K562 (cell line): ENCODE measurements around the gene PPP1R9B. TPM values are rescaled to one million over a fixed set of nuclear protein-coding genes. Genes with fewer than 3 reads are reported as not detected.

Experiments
- ATAC-seq: fragments of 200-7000 bp; cut with Tn5 transposase; 3 replicates; pipeline ENCODE4 v1.9.1; 2020; ENCODE audit warnings: moderate library complexity
- BruUV-seq: library from RNA; stranded (reverse); fragments of 400-500 nt; replicated peaks from 2 replicates; lab custom pipeline; 2021; lab: Mats Ljungman, UMichigan
- CTCF ChIA-PET: fragments of 300-600 bp; formaldehyde crosslinking; extraction: SDS; loops from one replicate; lab custom pipeline; 2021; ENCODE audit warnings: low intra/inter-chr PET ratio; lab: Yijun Ruan, JAX
- POLR2A ChIA-PET: fragments of 300-600, 350-650 bp; sonication (Branson Sonifier 250); formaldehyde crosslinking; extraction: SDS; loops from one replicate; lab custom pipeline; 2021; ENCODE audit warnings: antibody characterized with exemption, inconsistent platforms; lab: Yijun Ruan, JAX
- DNase-seq, 4 experiments: peaks; one replicate each; pipeline versions ENCODE4 v3.0.0 to v3.0.0-alpha.2; 2011 to 2018; ENCODE audit warnings: low spot score in 3 of 4, mixed read lengths in 3 of 4; ENCODE audit errors: extremely low read depth in 1 of 4
- FAIRE-seq: peaks from 2 replicates; lab custom pipeline; 2011; peaks lifted over from hg19 to GRCh38; lab: Jason Lieb, UNC
- H2AFZ ChIP-seq: 2 replicates; pipeline ENCODE4 v1.6.0; 2011; ENCODE audit warnings: low read depth, low read length, control low read depth, inconsistent platforms
- H3K27ac ChIP-seq: fragments of 200-600 bp; 3 replicates; pipeline ENCODE4 v1.8.0; 2011; ENCODE audit warnings: low read depth, mild to moderate bottlenecking, control low read depth, inconsistent platforms, low read length, moderate library complexity, mixed read lengths; ENCODE audit errors: extremely low read depth
- H3K27me3 ChIP-seq, 2 experiments: fragments of 300-600 bp in 1 of 2; 2 replicates in 1 of 2; 3 replicates in 1 of 2; pipeline versions ENCODE4 v1.6.0 to v1.8.0; 2011; ENCODE audit warnings: inconsistent platforms in 2 of 2, low read length in 2 of 2, mild to moderate bottlenecking in 1 of 2, mixed read lengths in 1 of 2, moderate library complexity in 1 of 2; ENCODE audit not compliant: control insufficient read depth in 2 of 2, insufficient read depth in 2 of 2
- H3K36me3 ChIP-seq: fragments of 300-600 bp; 3 replicates; pipeline ENCODE4 v1.8.0; 2011; ENCODE audit warnings: mild to moderate bottlenecking, low read length, inconsistent platforms; ENCODE audit not compliant: control insufficient read depth, insufficient read depth
- H3K4me1 ChIP-seq, 2 experiments: fragments of 200-600 bp in 1 of 2; replicated peaks in 1 of 2; 2 replicates in 1 of 2; 3 replicates in 1 of 2; pipeline versions ENCODE4 v1.5.1 to v1.8.0; 2011; ENCODE audit warnings: inconsistent platforms in 2 of 2, low read length in 2 of 2, mild to moderate bottlenecking in 1 of 2, mixed read lengths in 1 of 2, moderate library complexity in 1 of 2; ENCODE audit not compliant: control insufficient read depth in 2 of 2, insufficient read depth in 2 of 2
- H3K4me2 ChIP-seq: 2 replicates; pipeline ENCODE4 v1.6.1; 2011; ENCODE audit warnings: low read length, control low read depth, inconsistent platforms, mixed read lengths; ENCODE audit not compliant: insufficient read depth
- H3K4me3 ChIP-seq: fragments of 200-600 bp; sonication (generic), shearing (Covaris generic); 2 replicates; pipeline ENCODE4 v1.5.1; 2016; ENCODE audit warnings: control low read depth, inconsistent platforms
- H3K79me2 ChIP-seq: fragments of 200-600 bp; 3 replicates; pipeline ENCODE4 v1.8.0; 2011; ENCODE audit warnings: low read length, inconsistent platforms; ENCODE audit not compliant: control insufficient read depth, insufficient read depth
- H3K9ac ChIP-seq, 2 experiments: 2 replicates each; pipeline versions ENCODE4 v1.6.0 to v1.6.1; 2011; ENCODE audit warnings: low read depth in 2 of 2, low read length in 2 of 2, control low read depth in 1 of 2, inconsistent platforms in 1 of 2, mild to moderate bottlenecking in 1 of 2, mixed read lengths in 1 of 2; ENCODE audit not compliant: insufficient read depth in 1 of 2
- H3K9me1 ChIP-seq: one replicate; pipeline ENCODE4 v1.6.0; 2011; ENCODE audit warnings: inconsistent platforms, mild to moderate bottlenecking, low read length, moderate library complexity; ENCODE audit not compliant: control insufficient read depth, insufficient read depth
- H3K9me3 ChIP-seq: replicated peaks from 2 replicates; pipeline ENCODE4 v1.5.1; 2011; ENCODE audit warnings: low read depth, low read length, inconsistent platforms; ENCODE audit not compliant: control insufficient read depth, insufficient read depth
- H4K20me1 ChIP-seq: replicated peaks from 2 replicates; pipeline ENCODE4 v1.6.1; 2011; ENCODE audit warnings: low read length, inconsistent platforms, mixed read lengths; ENCODE audit not compliant: control insufficient read depth, insufficient read depth
- ETV6 ChIP-seq, 3 experiments: fragments of 150-350 bp in 1 of 3; sonication (generic) in 1 of 3; formaldehyde crosslinking in 1 of 3; IDR thresholded peaks; 2 replicates each; pipeline versions ENCODE4 v1.6.1 to v1.8.0; 2014 to 2022; ENCODE audit warnings: borderline replicate concordance in 2 of 3, low read depth in 2 of 3, antibody characterized with exemption in 1 of 3, low read length in 1 of 3, mild to moderate bottlenecking in 1 of 3, missing genetic modification reagents in 1 of 3
- FIP1L1 ChIP-seq: fragments of 200-400 bp; formaldehyde crosslinking; IDR thresholded peaks from 2 replicates; pipeline ENCODE4 v1.6.1; 2018; ENCODE audit warnings: mild to moderate bottlenecking, low read depth, low read length; ENCODE audit not compliant: poor library complexity, severe bottlenecking
- HMGN3 ChIP-seq: IDR thresholded peaks from 2 replicates; pipeline ENCODE4 v1.6.1; 2011; ENCODE audit warnings: borderline replicate concordance, low read depth, mild to moderate bottlenecking, mixed read lengths, low read length; ENCODE audit not compliant: insufficient read length; ENCODE audit errors: extremely low read depth
- KAT8 ChIP-seq: fragments of 450-650 bp; IDR thresholded peaks from 2 replicates; pipeline ENCODE4 v1.6.1; 2016; ENCODE audit warnings: low read depth, mild to moderate bottlenecking
- MCM3 ChIP-seq: fragments of 450-650 bp; IDR thresholded peaks from 2 replicates; pipeline ENCODE4 v1.6.1; 2016
- NR0B1 ChIP-seq: fragments of 450-650 bp; IDR thresholded peaks from one replicate; pipeline ENCODE4 v1.6.1; 2018; ENCODE audit warnings: mild to moderate bottlenecking, moderate library complexity; ENCODE audit not compliant: partially characterized antibody
- POLR2G ChIP-seq: fragments of 200-400 bp; formaldehyde crosslinking; IDR thresholded peaks from 2 replicates; pipeline ENCODE4 v1.6.1; 2017; ENCODE audit warnings: low read depth, mild to moderate bottlenecking, antibody characterized with exemption, low read length, moderate library complexity
- RBFOX2 ChIP-seq: fragments of 200-400 bp; formaldehyde crosslinking; IDR thresholded peaks from 2 replicates; pipeline ENCODE4 v1.6.1; 2017; ENCODE audit warnings: low read depth, mild to moderate bottlenecking, low read length, moderate library complexity
- TFE3 ChIP-seq: fragments of 450-650 bp; formaldehyde crosslinking; IDR thresholded peaks from 2 replicates; pipeline ENCODE4 v1.4.0; 2020; ENCODE audit warnings: mild to moderate bottlenecking, mixed read lengths
- ZBTB11 ChIP-seq, 3 experiments: fragments of 200-800 bp in 1 of 3; fragments of 250-450 bp in 1 of 3; fragments of 450-650 bp in 1 of 3; sonication (Bioruptor Pico) in 1 of 3; sonication (Bioruptor generic) in 1 of 3; formaldehyde crosslinking in 1 of 3; IDR thresholded peaks; 2 replicates each; pipeline versions ENCODE4 v1.6.1 to v1.8.0; 2016 to 2022; ENCODE audit warnings: mild to moderate bottlenecking in 2 of 3, missing genetic modification characterization in 2 of 3, missing compliant biosample characterization in 1 of 3, moderate library complexity in 1 of 3
- ZKSCAN1 ChIP-seq: fragments of 150-350 bp; IDR thresholded peaks from 2 replicates; pipeline ENCODE4 v1.6.1; 2016; ENCODE audit warnings: low read depth, low read length
- ZNF696 ChIP-seq: fragments of 250-450 bp; sonication (Bioruptor Pico); conservative IDR thresholded peaks from 2 replicates; pipeline ENCODE4 v1.4.0; 2020; ENCODE audit warnings: mild to moderate bottlenecking, moderate library complexity
- ZSCAN32 ChIP-seq: fragments of 450-650 bp; formaldehyde crosslinking; IDR thresholded peaks from 2 replicates; pipeline ENCODE4 v1.4.0; 2020; ENCODE audit warnings: mild to moderate bottlenecking, moderate library complexity
- WGBS: fragments of 100-300 bp; shearing (Covaris generic); methylation state at CpG from one replicate; pipeline ENCODE4 v1.1.6; 2016; ENCODE audit warnings: low coverage, mixed read lengths; ENCODE audit not compliant: insufficient coverage; ENCODE audit errors: missing lambda C conversion rate; 5-methylcytosine and 5-hydroxymethylcytosine counted together
- in situ Hi-C: fragments of 300-500 bp; cut with MboI; formaldehyde crosslinking; loops from 4 replicates; pipeline ENCODE4 v1.15.0; 2018; ENCODE audit warnings: inconsistent platforms, mixed read lengths
- intact Hi-C: fragments of 100-400 bp; cut with micrococcal nuclease; formaldehyde crosslinking; loops from 2 replicates; pipeline ENCODE4 v1.14.2; 2022
- polyA plus RNA-seq, 8 experiments: library from polyadenylated mRNA; depleted of rRNA in 4 of 8; stranded (reverse) in 5 of 8; unstranded in 3 of 8; fragments of >200 nt; fragmentation: Nextera tagmentation in 2 of 8; fragmentation: Illumina TruSeq in 1 of 8; extraction: Ambion mirVana in 2 of 8; extraction: Trizol in 1 of 8; gene quantifications; 2 replicates each; pipeline versions ENCODE4 v1.2.1 to v1.2.3, GENCODE V29; 2011 to 2014; ENCODE audit warnings: inconsistent platforms in 1 of 8, missing spikeins in 1 of 8
- total RNA-seq, 7 experiments: library from RNA; depleted of rRNA in 6 of 7; stranded (reverse); fragments of >200 nt in 6 of 7; fragmentation: Illumina TruSeq in 2 of 7; extraction: Trizol in 2 of 7; gene quantifications; 2 replicates each; pipeline versions ENCODE4 v1.2.1 to v1.2.3, GENCODE V29; 2011 to 2021; ENCODE audit warnings: low replicate concordance in 1 of 7

Gene PPP1R9B
- total and polyA plus RNA-seq, 9 of the 15 experiments (the other 6 are each of a cell fraction or from before 2014, with no cell fraction given) = 0.10 to 63.5 (median 24.7) TPM

GRCh38 chr17:50134206-50135110 is 16.0 kb downstream of the PPP1R9B start:
- DNase-seq = no peak
- Histone ChIP-seq H3K4me2 (no peak overlapping the region), H3K27ac (no peak overlapping the region), H3K9me1 (peaks cover under 1% of the 10 kb centered on the region), H3K27me3 (no peaks in the 10 kb centered on the region), H3K9me3 (no peaks in the 10 kb centered on the region), H4K20me1 (peaks cover 6% of the 10 kb centered on the region), H3K9ac (no peak overlapping the region), H3K36me3 (peaks cover 51% of the 10 kb centered on the region; the same call in 2 of the 3 replicates), H3K79me2 (no peaks in the 10 kb centered on the region), H3K4me1 (peaks cover 0 to 35% of the 10 kb centered on the region in 2 experiments; a peak in 3 of 5 replicates), H3K4me3 (no peak overlapping the region), H2AFZ (no peak overlapping the region)
- no peak for ATAC-seq
- WGBS = 82% methylated on average over 9 of the region's 16 CpGs
- in situ Hi-C loops = no loop called here
- ChIA-PET CTCF (no interaction called here), POLR2A (interaction anchor here (0.8 kb wide), 1 partner anchor 60 kb away, joined by 3 read pairs; no protein-coding TSS in a partner anchor)
- BruUV-seq = TSS peak; percentile 61
- FAIRE-seq = no peak
- intact Hi-C loops = no loop called here
- TF ChIP-seq POLR2G (peak; percentile 49; the same call in 1 of the 2 replicates), ETV6 (IDR thresholded peaks at IDR 0.05; ENCODE audit: borderline replicate concordance in 1 of 2, low read depth in 2 of 2, low read length in 1 of 2) (no peak), ETV6 (CRISPR knock-in tag; IDR thresholded peaks at IDR 0.05; ENCODE audit: borderline replicate concordance) (no peak), HMGN3 (no peak), ZBTB11 (CRISPR knock-in tag; IDR thresholded peaks at IDR 0.05) (no peak), ZSCAN32 (CRISPR knock-in tag) (no peak), RBFOX2 (peak; percentile 39), MCM3 (no peak), FIP1L1 (no peak), ZKSCAN1 (no peak), TFE3 (CRISPR knock-in tag) (no peak), ZNF696 (CRISPR knock-in tag) (no peak), KAT8 (no peak), NR0B1 (no peak)
